Mesothelial cell of epicardium (in vitro differentiated cells): ENCODE measurements around the gene HEATR5A. TPM values are rescaled to one million over a fixed set of nuclear protein-coding genes. Genes with fewer than 3 reads are reported as not detected.

ENCODE experiments used
- DNase-seq, 2 experiments: peaks; one replicate each; pipeline ENCODE4 v3.0.0; 2021; ENCODE audit warnings: low spot score in 2 of 2; ENCODE audit not compliant: unreplicated experiment in 2 of 2
- H3K27ac Mint-ChIP-seq: 2 replicates; pipeline ENCODE4 v1.8.0; 2021; ENCODE audit warnings: mixed read lengths
- H3K27me3 Mint-ChIP-seq: 2 replicates; pipeline ENCODE4 v1.8.0; 2021; ENCODE audit warnings: low read depth, mixed read lengths
- H3K36me3 Mint-ChIP-seq: 2 replicates; pipeline ENCODE4 v1.8.0; 2021; ENCODE audit warnings: mixed read lengths
- H3K4me1 Mint-ChIP-seq: 2 replicates; pipeline ENCODE4 v1.8.0; 2021; ENCODE audit warnings: mixed read lengths
- H3K4me3 Mint-ChIP-seq: 2 replicates; pipeline ENCODE4 v1.8.0; 2021; ENCODE audit warnings: mild to moderate bottlenecking, moderate library complexity, mixed read lengths
- H3K9me3 Mint-ChIP-seq: 2 replicates; pipeline ENCODE4 v1.8.0; 2021; ENCODE audit warnings: mixed read lengths
- total RNA-seq: library from RNA; stranded (reverse); gene quantifications from 3 replicates; pipeline ENCODE4 v1.2.1, GENCODE V29; 2021
- TF ChIP-seq, protein P1 (sequence below): fragments of 200-600 bp; sonication (generic); IDR thresholded peaks from one replicate; pipeline ENCODE4 v1.5.0; 2021; ENCODE audit warnings: antibody characterized with exemption; ENCODE audit not compliant: unreplicated experiment

The HEATR5A gene
- total RNA-seq, 1 donor from 2014 or later: 21.5 TPM

DNA sequence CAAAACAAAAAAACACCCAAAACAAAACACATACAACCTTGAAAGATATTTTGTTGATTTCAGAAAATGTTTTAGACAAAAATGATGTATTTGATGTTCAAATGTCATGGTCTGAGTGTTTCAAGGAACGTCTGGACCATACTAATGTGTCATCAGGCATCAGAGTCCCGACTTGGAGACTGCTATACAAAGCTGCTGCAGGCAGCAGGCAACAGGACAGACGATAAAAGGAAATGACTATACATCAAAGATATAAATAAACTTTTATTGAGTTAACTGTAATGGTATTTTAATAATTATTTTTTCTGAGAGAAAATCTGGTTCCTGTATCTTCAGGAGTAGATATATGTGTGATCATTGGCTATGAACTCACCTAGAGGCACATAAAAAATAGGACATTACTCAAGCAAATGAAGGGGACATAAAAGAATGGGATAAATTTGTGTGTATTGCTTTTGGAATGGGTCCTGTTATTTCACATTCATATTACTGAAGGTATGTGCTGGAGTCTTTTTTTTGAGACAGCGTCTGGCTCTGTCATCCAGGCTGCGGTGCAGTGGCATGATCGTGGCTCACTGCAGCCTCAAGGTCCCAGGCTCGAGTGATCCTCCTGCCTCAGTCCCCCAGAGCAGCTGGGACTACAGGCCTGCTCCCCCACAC is 125.5 kb downstream of the HEATR5A start:
- peaks cover 4% of the 10 kb centered on the region for H3K36me3 Mint-ChIP-seq
- no peaks in the 10 kb centered on the region for H3K27me3 Mint-ChIP-seq
- H3K9me3 Mint-ChIP-seq: no peaks in the 10 kb centered on the region
- TF ChIP-seq, protein P1, sequence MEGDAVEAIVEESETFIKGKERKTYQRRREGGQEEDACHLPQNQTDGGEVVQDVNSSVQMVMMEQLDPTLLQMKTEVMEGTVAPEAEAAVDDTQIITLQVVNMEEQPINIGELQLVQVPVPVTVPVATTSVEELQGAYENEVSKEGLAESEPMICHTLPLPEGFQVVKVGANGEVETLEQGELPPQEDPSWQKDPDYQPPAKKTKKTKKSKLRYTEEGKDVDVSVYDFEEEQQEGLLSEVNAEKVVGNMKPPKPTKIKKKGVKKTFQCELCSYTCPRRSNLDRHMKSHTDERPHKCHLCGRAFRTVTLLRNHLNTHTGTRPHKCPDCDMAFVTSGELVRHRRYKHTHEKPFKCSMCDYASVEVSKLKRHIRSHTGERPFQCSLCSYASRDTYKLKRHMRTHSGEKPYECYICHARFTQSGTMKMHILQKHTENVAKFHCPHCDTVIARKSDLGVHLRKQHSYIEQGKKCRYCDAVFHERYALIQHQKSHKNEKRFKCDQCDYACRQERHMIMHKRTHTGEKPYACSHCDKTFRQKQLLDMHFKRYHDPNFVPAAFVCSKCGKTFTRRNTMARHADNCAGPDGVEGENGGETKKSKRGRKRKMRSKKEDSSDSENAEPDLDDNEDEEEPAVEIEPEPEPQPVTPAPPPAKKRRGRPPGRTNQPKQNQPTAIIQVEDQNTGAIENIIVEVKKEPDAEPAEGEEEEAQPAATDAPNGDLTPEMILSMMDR: no peak
- H3K27ac Mint-ChIP-seq: no peak overlapping the region
- H3K4me1 Mint-ChIP-seq: peaks cover 5% of the 10 kb centered on the region
- no peak for DNase-seq
- H3K4me3 Mint-ChIP-seq: no peak overlapping the region

DNA sequence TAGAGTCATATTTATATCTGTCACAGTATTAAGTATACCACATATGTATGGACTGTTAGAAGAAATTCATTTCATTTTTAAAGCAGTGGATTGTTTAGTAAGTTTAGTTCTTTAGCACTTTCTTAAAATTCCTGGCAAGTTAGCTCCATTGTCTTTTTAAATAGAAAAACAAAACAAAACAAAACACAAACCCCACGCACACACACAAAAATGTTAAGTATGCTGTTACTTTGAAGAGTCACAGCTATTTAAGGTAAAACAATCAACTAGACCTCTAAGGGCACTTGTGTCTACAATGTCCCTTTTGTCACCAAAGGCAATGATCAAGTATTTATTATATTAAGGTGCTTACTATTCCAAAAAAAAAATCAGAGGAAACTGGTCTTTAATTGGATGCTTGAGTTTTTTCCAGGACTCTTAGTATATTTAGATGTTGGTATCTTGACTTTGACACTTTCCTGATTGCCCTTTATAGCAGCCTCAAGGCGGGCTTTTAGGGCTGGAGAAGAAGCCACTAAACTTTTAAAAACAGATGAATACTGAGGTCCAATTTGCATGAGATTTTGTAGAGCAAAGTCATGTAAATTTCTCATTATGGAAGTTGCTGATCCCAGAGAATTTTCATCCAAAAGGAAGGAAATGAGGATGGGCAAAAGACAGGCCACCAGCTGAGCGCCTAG is 127.3 kb downstream of the HEATR5A start:
- TF ChIP-seq, protein P1: no peak
- Mint-ChIP-seq H3K36me3 (peaks cover 4% of the 10 kb centered on the region), H3K27me3 (no peaks in the 10 kb centered on the region), H3K4me1 (no peaks in the 10 kb centered on the region), H3K27ac (no peak overlapping the region), H3K4me3 (no peak overlapping the region), H3K9me3 (no peaks in the 10 kb centered on the region)
- no peak for DNase-seq

DNA sequence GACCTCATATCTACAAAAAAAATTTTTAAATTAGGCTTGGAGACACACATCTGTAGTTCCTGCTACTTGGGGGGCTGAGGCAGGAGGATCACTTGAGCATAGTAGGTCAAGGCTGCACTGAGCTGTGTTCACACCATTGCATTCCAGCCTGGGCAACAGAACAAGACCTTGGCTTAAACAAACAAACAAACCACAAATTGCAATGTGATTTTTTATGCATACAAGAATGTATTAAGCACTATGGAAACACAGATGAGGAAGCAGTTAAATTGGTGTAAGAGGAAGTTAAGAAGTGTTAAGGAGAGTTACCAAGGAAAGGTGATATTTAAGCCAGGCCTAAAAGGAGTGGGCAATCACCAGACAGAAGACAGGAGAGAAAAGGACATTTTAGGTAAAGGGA is 129.1 kb downstream of the HEATR5A start:
- Mint-ChIP-seq H3K27me3 (no peaks in the 10 kb centered on the region), H3K9me3 (no peaks in the 10 kb centered on the region), H3K4me3 (no peak overlapping the region), H3K36me3 (peaks cover 4% of the 10 kb centered on the region), H3K27ac (no peak overlapping the region), H3K4me1 (no peaks in the 10 kb centered on the region)
- TF ChIP-seq, protein P1: no peak
- no peak for DNase-seq

DNA sequence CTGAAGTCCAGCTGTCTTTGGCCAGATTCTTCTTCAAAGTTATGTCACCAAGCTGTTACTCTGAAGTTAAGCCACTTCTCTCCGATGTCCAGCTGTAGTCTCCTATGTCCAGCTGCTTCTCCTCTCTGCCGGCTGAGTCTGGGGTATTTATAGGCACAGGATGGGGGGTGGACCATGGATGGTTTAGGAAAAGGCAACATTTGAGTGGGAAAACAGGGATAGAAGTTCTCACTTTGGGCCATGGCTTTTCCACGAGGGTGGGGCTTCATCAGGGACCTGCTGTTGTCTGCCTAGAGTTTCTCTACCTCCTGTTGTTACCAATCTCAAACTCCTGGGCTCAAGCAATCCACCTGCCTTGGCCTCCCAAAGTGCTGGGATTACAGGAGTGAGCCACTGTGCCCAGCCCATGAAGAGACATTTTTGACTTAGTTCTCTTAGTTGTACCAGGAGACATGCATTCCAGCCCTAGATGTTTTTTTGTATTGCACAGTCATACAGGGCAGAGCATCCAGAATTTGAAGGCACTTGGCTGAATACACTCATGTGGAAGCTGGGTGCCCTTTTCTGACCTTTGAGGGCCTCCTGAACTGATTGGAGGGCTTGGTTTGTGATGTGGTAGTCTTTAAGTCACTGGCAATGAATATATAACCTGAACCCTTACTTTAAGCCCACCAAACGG is 132.9 kb downstream of the HEATR5A start:
- Mint-ChIP-seq H3K27ac (no peak overlapping the region), H3K27me3 (no peaks in the 10 kb centered on the region), H3K9me3 (no peaks in the 10 kb centered on the region), H3K4me1 (no peaks in the 10 kb centered on the region), H3K36me3 (no peaks in the 10 kb centered on the region), H3K4me3 (no peak overlapping the region)
- TF ChIP-seq, protein P1: no peak
- DNase-seq: no peak

DNA sequence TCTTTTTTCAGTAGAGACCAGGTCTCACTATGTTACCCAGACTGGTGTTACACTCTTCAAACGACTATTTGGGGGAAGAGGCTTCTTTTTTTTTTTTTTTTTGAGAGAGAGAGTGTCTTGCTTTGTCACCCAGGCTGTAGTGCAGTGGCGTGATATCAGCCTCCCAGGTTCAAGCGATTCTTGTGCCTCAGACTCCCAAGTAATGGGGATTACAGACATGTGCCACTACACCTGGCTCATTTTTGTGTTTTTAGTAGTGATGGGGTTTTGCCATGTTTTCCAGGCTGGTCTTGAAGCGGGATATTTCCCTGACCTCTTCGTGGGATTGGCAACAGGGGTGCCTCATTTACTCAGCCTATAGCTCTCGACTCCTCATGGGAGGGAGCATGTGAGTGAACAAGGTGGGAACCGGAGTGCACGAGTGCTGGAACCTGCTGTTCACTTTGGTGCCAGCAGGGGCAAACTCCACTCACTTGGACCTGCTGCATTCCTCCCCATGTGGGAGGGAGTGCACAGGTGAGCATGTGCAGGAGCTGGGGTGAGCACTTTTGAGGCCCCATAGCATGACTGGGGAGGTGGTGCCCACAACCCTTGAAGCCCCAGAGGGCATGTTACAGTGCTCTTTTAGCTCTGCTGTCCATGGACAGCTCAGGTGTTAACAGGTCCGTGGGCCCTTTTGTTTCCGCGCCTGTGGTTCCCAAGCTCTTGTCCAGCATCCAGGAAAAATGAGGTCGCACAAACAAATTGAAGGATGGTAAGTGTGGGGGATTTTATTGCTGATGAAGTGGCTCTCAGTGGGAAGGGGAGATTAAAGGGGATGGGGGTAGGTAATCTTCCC is 133.7 kb downstream of the HEATR5A start:
- Mint-ChIP-seq H3K36me3 (no peaks in the 10 kb centered on the region), H3K27ac (no peak overlapping the region), H3K4me3 (no peak overlapping the region), H3K9me3 (peaks cover under 1% of the 10 kb centered on the region), H3K4me1 (no peaks in the 10 kb centered on the region), H3K27me3 (no peaks in the 10 kb centered on the region)
- TF ChIP-seq, protein P1: peak; percentile 62
- no peak for DNase-seq
